ENCODE measurements around the gene MAPK8IP1. TPM values are rescaled to one million over a fixed set of nuclear protein-coding genes. Genes with fewer than 3 reads are reported as not detected.
"Not testable (repeated sequence)": the region's sequence is repeated elsewhere in the genome, so short reads cannot be mapped to it uniquely, and the experiment has no call there.

Gene MAPK8IP1
- total RNA-seq, 1 donor from 2014 or later: 48.1 TPM

DNA sequence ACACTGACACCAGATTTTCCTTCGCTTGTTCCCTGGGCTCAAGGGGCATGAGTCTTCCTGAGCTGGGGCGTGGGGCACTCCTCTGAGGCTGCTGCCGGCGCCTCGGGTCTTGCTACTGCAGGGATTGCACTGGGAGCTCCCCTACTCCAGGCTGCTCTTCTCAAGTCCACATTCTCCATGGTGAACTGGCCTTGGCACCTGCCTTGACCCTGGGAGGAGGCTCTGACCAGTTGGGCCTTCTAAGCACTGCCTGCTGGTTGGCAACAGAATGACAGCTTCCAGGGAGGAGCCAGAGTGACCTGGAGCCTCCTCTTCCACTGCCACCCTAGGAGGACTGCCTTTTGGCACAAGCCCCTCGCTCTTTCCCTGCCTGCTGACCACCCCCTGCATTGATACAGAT is 12.1 kb downstream of the MAPK8IP1 start:
- DNase-seq (ENCODE audit: low spot score, unreplicated experiment): no peak
- H3K4me1 Mint-ChIP-seq (ENCODE audit: low read depth): peaks cover 32% of the 10 kb centered on the region
- no peaks in the 10 kb centered on the region for H3K27me3 Mint-ChIP-seq
- H3K4me3 Mint-ChIP-seq (ENCODE audit: low read depth): no peak overlapping the region
- H3K9me3 Mint-ChIP-seq (ENCODE audit: low read depth): no peaks in the 10 kb centered on the region
- no peak overlapping the region for H3K27ac Mint-ChIP-seq
- no peak for TF ChIP-seq CTCF (IDR thresholded peaks at IDR 0.05; ENCODE audit: unreplicated experiment)
- no peaks in the 10 kb centered on the region for H3K36me3 Mint-ChIP-seq (ENCODE audit: insufficient read depth)

DNA sequence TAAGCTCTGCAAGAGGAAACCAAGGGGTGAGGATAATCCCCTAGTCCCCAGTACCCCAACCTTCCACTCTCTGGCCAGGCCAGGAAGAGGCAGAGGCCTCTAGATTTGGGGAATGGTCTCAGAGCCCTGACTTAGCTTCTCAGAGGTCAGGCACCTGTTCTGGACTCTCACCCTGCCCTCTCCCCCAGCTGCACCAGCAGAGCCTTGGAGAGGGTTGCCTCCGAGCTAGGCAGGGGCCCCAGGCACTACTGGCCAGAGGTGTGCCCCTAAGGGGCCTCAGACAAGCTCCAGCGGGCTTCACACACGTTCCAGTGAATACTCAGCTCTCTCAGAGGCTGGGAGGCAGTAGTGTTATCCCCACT is 13.6 kb downstream of the MAPK8IP1 start:
- Mint-ChIP-seq H3K36me3 (ENCODE audit: insufficient read depth) (no peaks in the 10 kb centered on the region), H3K4me3 (ENCODE audit: low read depth) (peak overlapping the region; percentile 70), H3K27ac (peak overlapping the region; percentile 88), H3K4me1 (ENCODE audit: low read depth) (peaks cover 19% of the 10 kb centered on the region), H3K9me3 (ENCODE audit: low read depth) (no peaks in the 10 kb centered on the region), H3K27me3 (no peaks in the 10 kb centered on the region)
- no peak for DNase-seq (ENCODE audit: low spot score, unreplicated experiment)
- no peak for TF ChIP-seq CTCF (IDR thresholded peaks at IDR 0.05; ENCODE audit: unreplicated experiment)

DNA sequence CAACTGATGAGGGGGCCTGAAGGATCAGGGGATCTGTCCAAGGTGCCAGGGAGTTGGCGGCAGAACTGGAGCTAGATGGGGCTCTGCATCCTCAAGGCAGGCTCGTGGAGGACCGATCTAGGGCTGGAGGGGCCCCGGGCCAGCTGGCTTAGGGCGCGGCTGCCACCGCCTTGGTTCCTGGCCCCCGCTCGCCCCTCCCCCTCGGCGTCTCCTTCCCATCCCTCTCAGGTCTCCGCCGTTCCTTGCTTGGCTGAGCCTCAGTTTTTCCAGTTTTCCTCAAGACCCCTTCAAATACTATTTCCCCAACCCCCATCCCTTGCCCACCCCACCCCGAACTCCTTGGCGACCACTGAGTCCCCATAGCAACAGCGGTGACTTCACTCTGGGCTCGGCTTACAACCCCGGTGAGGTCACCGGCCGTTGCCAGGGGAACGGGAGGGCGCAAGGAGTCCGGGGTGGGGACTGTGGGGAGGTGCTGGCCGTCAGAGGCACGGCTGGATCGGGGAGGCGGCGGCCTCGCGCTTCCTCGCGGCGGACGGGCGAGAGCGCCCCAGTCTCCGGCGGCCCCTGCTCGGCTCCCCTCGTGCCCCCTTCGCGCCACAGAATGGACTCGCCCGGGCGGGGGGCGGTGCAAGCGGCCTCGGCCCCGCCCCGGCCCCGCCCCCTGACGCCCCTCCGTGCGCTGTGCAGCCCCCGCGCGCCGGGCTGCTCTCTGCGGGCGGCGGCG is 14.2 kb downstream of the MAPK8IP1 start:
- Mint-ChIP-seq H3K36me3 (ENCODE audit: insufficient read depth) (peaks cover 2% of the 10 kb centered on the region), H3K27me3 (no peaks in the 10 kb centered on the region), H3K4me3 (ENCODE audit: low read depth) (peak overlapping the region; percentile 70), H3K4me1 (ENCODE audit: low read depth) (peaks cover 19% of the 10 kb centered on the region), H3K9me3 (ENCODE audit: low read depth) (no peaks in the 10 kb centered on the region), H3K27ac (peak overlapping the region; percentile 88)
- TF ChIP-seq CTCF (IDR thresholded peaks at IDR 0.05; ENCODE audit: unreplicated experiment): no peak
- peak; percentile 81 for DNase-seq (ENCODE audit: low spot score, unreplicated experiment)

- not testable (repeated sequence) for DNase-seq (ENCODE audit: low spot score, unreplicated experiment); H3K36me3 Mint-ChIP-seq (ENCODE audit: insufficient read depth); H3K9me3 Mint-ChIP-seq (ENCODE audit: low read depth); H3K27me3 Mint-ChIP-seq
- Mint-ChIP-seq H3K27ac (peak overlapping the region; percentile 90), H3K4me1 (ENCODE audit: low read depth) (peaks cover 15% of the 10 kb centered on the region), H3K4me3 (ENCODE audit: low read depth) (peak overlapping the region; percentile 77)
Observed at GRCh38 chr11:45900175-45900800, 14.8 kb downstream of the MAPK8IP1 start.

DNA sequence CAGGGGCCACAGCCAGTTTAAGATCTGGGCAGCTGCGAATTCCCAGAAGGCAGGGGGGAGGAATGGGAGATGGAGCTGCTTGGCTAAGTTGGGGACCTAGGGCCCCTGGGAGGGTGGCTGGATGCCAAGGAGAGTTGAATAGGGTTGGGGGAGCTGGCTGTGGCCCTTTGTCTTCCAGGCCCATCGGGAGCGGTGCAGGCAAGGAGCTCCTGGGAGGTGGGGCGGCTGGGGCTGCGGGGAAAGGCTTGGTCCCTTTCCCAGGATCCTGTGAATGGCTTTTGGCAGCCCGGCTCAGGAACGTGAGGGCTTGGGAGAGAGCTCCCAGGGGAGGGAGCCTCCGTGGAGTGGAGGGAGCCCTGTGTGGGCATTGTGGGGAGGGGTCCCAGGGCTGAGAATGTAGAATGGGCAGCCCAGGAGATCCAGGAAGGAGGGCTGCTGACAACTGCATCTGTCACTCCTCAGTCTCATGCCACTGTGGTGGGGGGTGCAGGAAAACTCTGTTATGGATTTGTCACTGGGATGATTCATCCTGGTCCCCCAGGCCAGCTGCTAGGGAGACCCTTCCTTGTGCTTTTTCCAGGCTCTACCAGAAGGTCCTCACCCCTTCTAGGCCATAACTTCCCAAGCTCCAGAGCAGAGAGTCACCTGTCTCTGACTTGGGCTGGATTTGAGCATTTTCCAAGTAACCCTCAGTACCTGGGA is 15.6 kb downstream of the MAPK8IP1 start:
- Mint-ChIP-seq H3K36me3 (ENCODE audit: insufficient read depth) (peaks cover 5% of the 10 kb centered on the region), H3K4me1 (ENCODE audit: low read depth) (peaks cover 12% of the 10 kb centered on the region), H3K27me3 (no peaks in the 10 kb centered on the region), H3K27ac (peak overlapping the region; percentile 90), H3K9me3 (ENCODE audit: low read depth) (no peaks in the 10 kb centered on the region), H3K4me3 (ENCODE audit: low read depth) (peak overlapping the region; percentile 77)
- TF ChIP-seq CTCF (IDR thresholded peaks at IDR 0.05; ENCODE audit: unreplicated experiment): no peak
- no peak for DNase-seq (ENCODE audit: low spot score, unreplicated experiment)

Data from progenitor cell of endocrine pancreas (in vitro differentiated cells).